Hepatic stellate cell (primary cell): ENCODE data around the gene AGPAT3.

Experiments
- DNase-seq: peaks from one replicate; pipeline ENCODE4 v3.0.0; 2011; ENCODE audit warnings: low spot score

Gene AGPAT3

GRCh38 chr21:44024257-44024656 lies 159.2 kb downstream of the AGPAT3 start:
- DNase-seq, result no peak

- DNase-seq, result peak; percentile 45
Measured at GRCh38 chr21:44024887-44025353, 159.9 kb downstream of the AGPAT3 start.

GRCh38 chr21:44027607-44028286 lies 162.7 kb downstream of the AGPAT3 start:
- no peak for DNase-seq

- no peak for DNase-seq
Measured at GRCh38 chr21:44028287-44028659, 163.2 kb downstream of the AGPAT3 start.

- no peak for DNase-seq
Measured at GRCh38 chr21:44029460-44030087, 164.6 kb downstream of the AGPAT3 start.

- DNase-seq, result no peak
Measured at GRCh38 chr21:44035244-44035643, 170.2 kb downstream of the AGPAT3 start.
